ENCODE results near the gene HOXC5. TPM values are rescaled to one million over a fixed set of nuclear protein-coding genes. Genes with fewer than 3 reads are reported as not detected.

Gene HOXC5
- total RNA-seq, 1 donor from 2014 or later, result not detected

DNA sequence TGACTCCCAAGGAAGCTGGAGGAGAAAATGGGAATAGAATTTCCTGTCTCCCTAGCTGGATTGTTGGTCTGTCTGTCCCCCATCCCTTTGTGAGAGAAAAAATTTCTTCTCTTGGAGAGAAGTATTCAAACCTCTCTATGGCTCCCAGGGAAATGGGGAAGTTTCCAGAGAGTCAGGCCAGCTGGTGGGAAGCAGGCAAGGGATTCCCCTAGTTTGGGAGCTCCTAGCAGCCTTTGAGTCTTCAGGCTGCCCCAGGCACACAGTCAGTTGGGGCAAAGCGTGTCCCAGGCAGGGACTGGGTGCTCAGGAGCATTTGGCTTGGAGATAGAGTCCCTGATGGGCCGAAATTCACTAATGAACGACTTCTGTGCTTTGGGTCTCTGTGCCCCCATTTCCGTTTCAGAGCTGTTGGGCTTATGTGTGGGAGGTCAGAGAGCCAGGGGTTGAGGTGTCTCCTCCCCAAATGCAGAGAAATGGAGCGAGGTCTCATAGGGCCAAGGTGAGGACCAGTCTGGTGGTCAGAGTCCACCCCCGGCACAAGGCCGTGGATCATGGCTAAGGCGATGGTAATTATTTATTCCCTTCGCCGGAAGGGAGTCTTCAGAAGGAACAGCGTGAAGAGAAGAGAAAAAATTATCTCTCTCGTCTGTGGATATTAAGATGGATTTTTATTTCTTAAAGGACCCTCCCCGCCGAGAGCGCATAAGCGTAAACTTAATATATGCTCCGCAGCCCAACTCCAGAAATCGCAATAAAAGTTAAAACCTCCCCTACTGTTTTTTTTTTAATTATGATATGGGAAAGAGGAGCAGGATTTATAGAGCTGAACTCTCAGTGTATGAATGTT lies 39.5 kb upstream of the HOXC5 start:
- Mint-ChIP-seq H3K36me3 (ENCODE audit: low read depth, unreplicated experiment) (peaks cover 4% of the 10 kb centered on the region), H3K9me3 (ENCODE audit: unreplicated experiment) (no peaks in the 10 kb centered on the region), H3K4me3 (ENCODE audit: unreplicated experiment) (no peak overlapping the region), H3K27ac (ENCODE audit: unreplicated experiment) (no peak overlapping the region), H3K4me1 (ENCODE audit: unreplicated experiment) (peaks cover 39% of the 10 kb centered on the region), H3K27me3 (ENCODE audit: unreplicated experiment) (peaks cover 46% of the 10 kb centered on the region)
- DNase-seq (ENCODE audit: low spot score), result no peak
- TF ChIP-seq CTCF (IDR thresholded peaks at IDR 0.05; ENCODE audit: unreplicated experiment), result no peak

DNA sequence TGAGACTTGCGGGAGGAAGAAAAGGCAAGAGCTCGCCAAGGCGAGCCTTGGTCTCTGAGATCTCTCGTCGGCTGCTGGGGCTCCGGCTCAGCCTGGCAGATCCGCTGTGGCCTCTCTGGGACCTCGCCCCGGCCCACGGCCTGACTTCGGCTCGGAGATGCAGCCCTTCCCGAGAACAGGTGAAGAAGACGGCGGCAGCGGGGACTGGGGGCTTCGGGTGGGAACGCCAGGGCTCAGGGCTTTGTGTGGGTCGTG lies 38.9 kb upstream of the HOXC5 start:
- Mint-ChIP-seq H3K36me3 (ENCODE audit: low read depth, unreplicated experiment) (peaks cover 4% of the 10 kb centered on the region), H3K9me3 (ENCODE audit: unreplicated experiment) (no peaks in the 10 kb centered on the region), H3K4me1 (ENCODE audit: unreplicated experiment) (peaks cover 34% of the 10 kb centered on the region), H3K27me3 (ENCODE audit: unreplicated experiment) (peaks cover 48% of the 10 kb centered on the region), H3K27ac (ENCODE audit: unreplicated experiment) (no peak overlapping the region), H3K4me3 (ENCODE audit: unreplicated experiment) (no peak overlapping the region)
- no peak for DNase-seq (ENCODE audit: low spot score)
- TF ChIP-seq CTCF (IDR thresholded peaks at IDR 0.05; ENCODE audit: unreplicated experiment), result no peak

GRCh38 chr12:53994264-53995001 lies 38.4 kb upstream of the HOXC5 start:
- DNase-seq (ENCODE audit: low spot score), result no peak
- Mint-ChIP-seq H3K4me3 (ENCODE audit: unreplicated experiment) (no peak overlapping the region), H3K27ac (ENCODE audit: unreplicated experiment) (no peak overlapping the region), H3K4me1 (ENCODE audit: unreplicated experiment) (peaks cover 29% of the 10 kb centered on the region), H3K27me3 (ENCODE audit: unreplicated experiment) (peaks cover 46% of the 10 kb centered on the region), H3K9me3 (ENCODE audit: unreplicated experiment) (no peaks in the 10 kb centered on the region), H3K36me3 (ENCODE audit: low read depth, unreplicated experiment) (peaks cover 4% of the 10 kb centered on the region)
- TF ChIP-seq CTCF (IDR thresholded peaks at IDR 0.05; ENCODE audit: unreplicated experiment), result no peak

- H3K27ac Mint-ChIP-seq (ENCODE audit: unreplicated experiment), result no peak overlapping the region
- peaks cover 4% of the 10 kb centered on the region for H3K36me3 Mint-ChIP-seq (ENCODE audit: low read depth, unreplicated experiment)
- H3K4me3 Mint-ChIP-seq (ENCODE audit: unreplicated experiment), result no peak overlapping the region
- TF ChIP-seq CTCF (IDR thresholded peaks at IDR 0.05; ENCODE audit: unreplicated experiment), result no peak
- peaks cover 23% of the 10 kb centered on the region for H3K4me1 Mint-ChIP-seq (ENCODE audit: unreplicated experiment)
- H3K9me3 Mint-ChIP-seq (ENCODE audit: unreplicated experiment), result no peaks in the 10 kb centered on the region
- no peak for DNase-seq (ENCODE audit: low spot score)
- H3K27me3 Mint-ChIP-seq (ENCODE audit: unreplicated experiment), result peaks cover 44% of the 10 kb centered on the region
These were observed 37.9 kb upstream of the HOXC5 start for GRCh38 chr12:53995002-53995377.
